ENCODE results near the gene TRAPPC11. TPM values are rescaled to one million over a fixed set of nuclear protein-coding genes. Genes with fewer than 3 reads are reported as not detected.
A peak's percentile ranks its signal among the peaks of the same experiment; 100 is the strongest.

The TRAPPC11 gene
- total RNA-seq, 1 donor from 2014 or later = 33.5 TPM

GRCh38 chr4:183670960-183671555 lies 12.0 kb downstream of the TRAPPC11 start:
- H3K36me3 Mint-ChIP-seq (ENCODE audit: low read depth, unreplicated experiment) = peaks cover 9% of the 10 kb centered on the region
- TF ChIP-seq CTCF (IDR thresholded peaks at IDR 0.05; ENCODE audit: unreplicated experiment) = no peak
- no peaks in the 10 kb centered on the region for H3K9me3 Mint-ChIP-seq (ENCODE audit: unreplicated experiment)
- peaks cover 8% of the 10 kb centered on the region for H3K4me1 Mint-ChIP-seq (ENCODE audit: unreplicated experiment)
- no peak overlapping the region for H3K4me3 Mint-ChIP-seq (ENCODE audit: unreplicated experiment)
- H3K27ac Mint-ChIP-seq (ENCODE audit: unreplicated experiment) = peak overlapping the region; percentile 40
- DNase-seq (ENCODE audit: low spot score) = no peak
- peaks cover 2% of the 10 kb centered on the region for H3K27me3 Mint-ChIP-seq (ENCODE audit: unreplicated experiment)

- no peak for DNase-seq (ENCODE audit: low spot score)
- Mint-ChIP-seq H3K9me3 (ENCODE audit: unreplicated experiment) (no peaks in the 10 kb centered on the region), H3K4me1 (ENCODE audit: unreplicated experiment) (peaks cover 10% of the 10 kb centered on the region), H3K27me3 (ENCODE audit: unreplicated experiment) (peaks cover 2% of the 10 kb centered on the region), H3K4me3 (ENCODE audit: unreplicated experiment) (no peak overlapping the region), H3K27ac (ENCODE audit: unreplicated experiment) (no peak overlapping the region), H3K36me3 (ENCODE audit: low read depth, unreplicated experiment) (peaks cover 8% of the 10 kb centered on the region)
- no peak for TF ChIP-seq CTCF (IDR thresholded peaks at IDR 0.05; ENCODE audit: unreplicated experiment)
Observed at GRCh38 chr4:183674153-183674552, 15.1 kb downstream of the TRAPPC11 start.

- TF ChIP-seq CTCF (IDR thresholded peaks at IDR 0.05; ENCODE audit: unreplicated experiment) = no peak
- H3K36me3 Mint-ChIP-seq (ENCODE audit: low read depth, unreplicated experiment) = peaks cover 4% of the 10 kb centered on the region
- H3K9me3 Mint-ChIP-seq (ENCODE audit: unreplicated experiment) = no peaks in the 10 kb centered on the region
- H3K27ac Mint-ChIP-seq (ENCODE audit: unreplicated experiment) = no peak overlapping the region
- peaks cover 2% of the 10 kb centered on the region for H3K27me3 Mint-ChIP-seq (ENCODE audit: unreplicated experiment)
- DNase-seq (ENCODE audit: low spot score) = no peak
- H3K4me1 Mint-ChIP-seq (ENCODE audit: unreplicated experiment) = peaks cover 10% of the 10 kb centered on the region
- no peak overlapping the region for H3K4me3 Mint-ChIP-seq (ENCODE audit: unreplicated experiment)
Observed at GRCh38 chr4:183675625-183676024, 16.5 kb downstream of the TRAPPC11 start.

- H3K27ac Mint-ChIP-seq (ENCODE audit: unreplicated experiment) = no peak overlapping the region
- H3K4me3 Mint-ChIP-seq (ENCODE audit: unreplicated experiment) = no peak overlapping the region
- peaks cover 2% of the 10 kb centered on the region for H3K4me1 Mint-ChIP-seq (ENCODE audit: unreplicated experiment)
- DNase-seq (ENCODE audit: low spot score) = no peak
- H3K36me3 Mint-ChIP-seq (ENCODE audit: low read depth, unreplicated experiment) = peaks cover 12% of the 10 kb centered on the region
- H3K9me3 Mint-ChIP-seq (ENCODE audit: unreplicated experiment) = no peaks in the 10 kb centered on the region
- no peak for TF ChIP-seq CTCF (IDR thresholded peaks at IDR 0.05; ENCODE audit: unreplicated experiment)
- H3K27me3 Mint-ChIP-seq (ENCODE audit: unreplicated experiment) = no peaks in the 10 kb centered on the region
Observed at GRCh38 chr4:183681119-183681518, 22.0 kb downstream of the TRAPPC11 start.

GRCh38 chr4:183686461-183686860 lies 27.4 kb downstream of the TRAPPC11 start:
- no peak for DNase-seq (ENCODE audit: low spot score)
- Mint-ChIP-seq H3K4me1 (ENCODE audit: unreplicated experiment) (peaks cover 9% of the 10 kb centered on the region), H3K9me3 (ENCODE audit: unreplicated experiment) (no peaks in the 10 kb centered on the region), H3K36me3 (ENCODE audit: low read depth, unreplicated experiment) (peaks cover 22% of the 10 kb centered on the region), H3K27ac (ENCODE audit: unreplicated experiment) (no peak overlapping the region), H3K4me3 (ENCODE audit: unreplicated experiment) (no peak overlapping the region), H3K27me3 (ENCODE audit: unreplicated experiment) (peaks cover 1% of the 10 kb centered on the region)
- TF ChIP-seq CTCF (IDR thresholded peaks at IDR 0.05; ENCODE audit: unreplicated experiment) = no peak

All from endothelial cell (in vitro differentiated cells).